A673 (cell line): ENCODE results near the gene RNF208. TPM values are rescaled to one million over a fixed set of nuclear protein-coding genes. Genes with fewer than 3 reads are reported as not detected.
A peak's percentile ranks its signal among the peaks of the same experiment; 100 is the strongest.
"Not testable (repeated sequence)": the region's sequence is repeated elsewhere in the genome, so short reads cannot be mapped to it uniquely, and the experiment has no call there.

ENCODE experiments used
- BruUV-seq: library from RNA; stranded (reverse); fragments of 400-500 nt; replicated peaks from 2 replicates; lab custom pipeline; 2021; lab: Mats Ljungman, UMichigan
- CTCF ChIA-PET: fragments of 300-600 bp; sonication (Branson Sonifier 250); formaldehyde crosslinking; loops from one replicate; lab custom pipeline; 2022; ENCODE audit warnings: antibody characterized with exemption; lab: Charles Lee
- POLR2A ChIA-PET: fragments of 300-600 bp; sonication (Branson Sonifier 250); formaldehyde crosslinking; loops from one replicate; lab custom pipeline; 2022; ENCODE audit warnings: antibody characterized with exemption; ENCODE audit not compliant: low non-redundant PET; lab: Charles Lee
- DNase-seq: peaks from one replicate; pipeline ENCODE4 v3.0.0-alpha.2; 2015; ENCODE audit warnings: low spot score
- H3K27ac ChIP-seq: fragments of 200-600 bp; sonication (generic); 2 replicates; pipeline ENCODE4 v1.5.1; 2016; ENCODE audit warnings: mixed run types, low read depth, mild to moderate bottlenecking, mixed read lengths, antibody characterized with exemption, low read length; ENCODE audit not compliant: poor library complexity, severe bottlenecking
- H3K27me3 ChIP-seq: fragments of 200-600 bp; sonication (generic); replicated peaks from 2 replicates; pipeline ENCODE4 v1.6.1; 2017; ENCODE audit warnings: mixed run types, low read depth, mild to moderate bottlenecking, mixed read lengths, antibody characterized with exemption, low read length; ENCODE audit not compliant: insufficient read depth, poor library complexity
- H3K36me3 ChIP-seq: fragments of 200-600 bp; sonication (generic); 2 replicates; pipeline ENCODE4 v1.6.1; 2016; ENCODE audit warnings: mixed run types, mild to moderate bottlenecking, mixed read lengths, antibody characterized with exemption, low read length; ENCODE audit not compliant: insufficient read depth, poor library complexity, severe bottlenecking
- H3K4me1 ChIP-seq: fragments of 200-600 bp; sonication (generic); 2 replicates; pipeline ENCODE4 v1.6.1; 2017; ENCODE audit warnings: mixed run types, mild to moderate bottlenecking, mixed read lengths, antibody characterized with exemption, low read length; ENCODE audit not compliant: insufficient read depth, poor library complexity, severe bottlenecking
- H3K4me3 ChIP-seq: fragments of 200-600 bp; sonication (generic); 2 replicates; pipeline ENCODE4 v1.5.1; 2016; ENCODE audit warnings: low read depth, mixed run types, mild to moderate bottlenecking, mixed read lengths, low read length; ENCODE audit not compliant: poor library complexity, severe bottlenecking
- H3K9me3 ChIP-seq: fragments of 200-600 bp; sonication (generic); 2 replicates; pipeline ENCODE4 v1.6.1; 2016; ENCODE audit warnings: mixed run types, low read depth, mild to moderate bottlenecking, mixed read lengths, antibody characterized with exemption, low read length; ENCODE audit not compliant: poor library complexity, severe bottlenecking
- EZH2 ChIP-seq: fragments of 200-600 bp; sonication (generic); IDR thresholded peaks from 2 replicates; pipeline ENCODE4 v1.6.1; 2017; ENCODE audit warnings: borderline replicate concordance, low read depth, mild to moderate bottlenecking, mixed read lengths, antibody characterized with exemption, low read length; ENCODE audit not compliant: poor library complexity, severe bottlenecking
- intact Hi-C: fragments of 100-400 bp; cut with micrococcal nuclease; formaldehyde crosslinking; loops from one replicate; pipeline ENCODE4 v1.10.0; 2022; ENCODE audit not compliant: unreplicated experiment
- total RNA-seq: library from RNA; stranded (reverse); gene quantifications from 2 replicates; pipeline ENCODE4 v1.2.3, GENCODE V29; 2021
- TF ChIP-seq, protein P1 (sequence below): fragments of 300-800, 200-600 bp; sonication (generic); conservative IDR thresholded peaks from 2 replicates; pipeline ENCODE4 v1.5.1; 2017; ENCODE audit warnings: low read depth, mild to moderate bottlenecking, antibody characterized with exemption, low read length, moderate library complexity, mixed read lengths

The RNF208 gene
- total RNA-seq, 1 experiment from 2014 or later: 13.7 TPM

DNA sequence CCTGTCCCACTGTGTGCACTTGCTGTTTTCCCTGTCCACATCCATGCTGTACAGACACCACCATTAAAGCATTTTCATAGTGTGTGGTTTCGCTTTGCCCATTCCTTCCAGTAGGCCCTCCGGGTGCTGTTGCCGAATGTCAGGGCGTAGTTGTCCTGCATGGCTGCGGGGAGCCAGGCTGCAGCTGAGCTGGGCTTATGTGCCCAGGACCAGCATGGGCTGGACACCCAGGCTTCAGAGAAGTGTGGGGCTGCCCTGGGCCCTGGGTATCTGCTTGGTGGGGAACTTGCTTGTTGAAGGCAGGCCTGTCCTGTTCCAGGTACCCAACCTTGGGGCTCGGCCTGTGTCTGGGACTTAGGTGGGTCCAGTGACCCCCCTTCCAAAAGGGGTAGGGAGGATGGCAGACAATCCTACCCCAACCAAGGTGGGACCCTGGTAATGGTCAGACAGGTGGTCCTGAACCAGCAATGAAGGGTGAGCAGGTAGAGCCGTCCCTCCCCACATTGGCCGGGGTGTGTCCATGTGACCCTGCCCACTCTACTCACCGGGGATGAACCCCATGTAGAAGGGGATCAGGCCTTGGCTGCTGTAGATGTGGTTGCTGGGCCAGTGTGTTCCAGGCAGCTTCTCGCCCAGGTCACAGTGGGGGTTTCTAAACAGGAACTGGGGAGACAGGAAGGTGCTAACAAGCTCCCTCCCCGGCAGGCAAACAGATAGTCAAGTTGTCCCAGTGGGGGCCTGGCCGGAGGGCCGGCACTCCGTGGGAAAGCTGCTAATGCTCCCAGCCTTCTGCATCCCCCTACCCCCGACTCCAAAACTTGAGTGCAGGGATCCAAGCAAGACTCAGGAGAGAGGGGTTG, 21.8 kb upstream of the RNF208 start:
- peaks cover 24% of the 10 kb centered on the region for H3K36me3 ChIP-seq
- peak overlapping the region; percentile 97 for H3K4me3 ChIP-seq
- no peaks in the 10 kb centered on the region for H3K9me3 ChIP-seq
- DNase-seq: no peak
- H3K27ac ChIP-seq: peak overlapping the region; percentile 35
- H3K4me1 ChIP-seq: peaks cover 30% of the 10 kb centered on the region
- intact Hi-C loops: no loop called here
- TF ChIP-seq EZH2: no peak
- TF ChIP-seq, protein P1, sequence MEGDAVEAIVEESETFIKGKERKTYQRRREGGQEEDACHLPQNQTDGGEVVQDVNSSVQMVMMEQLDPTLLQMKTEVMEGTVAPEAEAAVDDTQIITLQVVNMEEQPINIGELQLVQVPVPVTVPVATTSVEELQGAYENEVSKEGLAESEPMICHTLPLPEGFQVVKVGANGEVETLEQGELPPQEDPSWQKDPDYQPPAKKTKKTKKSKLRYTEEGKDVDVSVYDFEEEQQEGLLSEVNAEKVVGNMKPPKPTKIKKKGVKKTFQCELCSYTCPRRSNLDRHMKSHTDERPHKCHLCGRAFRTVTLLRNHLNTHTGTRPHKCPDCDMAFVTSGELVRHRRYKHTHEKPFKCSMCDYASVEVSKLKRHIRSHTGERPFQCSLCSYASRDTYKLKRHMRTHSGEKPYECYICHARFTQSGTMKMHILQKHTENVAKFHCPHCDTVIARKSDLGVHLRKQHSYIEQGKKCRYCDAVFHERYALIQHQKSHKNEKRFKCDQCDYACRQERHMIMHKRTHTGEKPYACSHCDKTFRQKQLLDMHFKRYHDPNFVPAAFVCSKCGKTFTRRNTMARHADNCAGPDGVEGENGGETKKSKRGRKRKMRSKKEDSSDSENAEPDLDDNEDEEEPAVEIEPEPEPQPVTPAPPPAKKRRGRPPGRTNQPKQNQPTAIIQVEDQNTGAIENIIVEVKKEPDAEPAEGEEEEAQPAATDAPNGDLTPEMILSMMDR: no peak
- ChIA-PET POLR2A (no interaction called here), CTCF (no interaction called here)
- BruUV-seq: no TSS peak
- H3K27me3 ChIP-seq: no peaks in the 10 kb centered on the region

DNA sequence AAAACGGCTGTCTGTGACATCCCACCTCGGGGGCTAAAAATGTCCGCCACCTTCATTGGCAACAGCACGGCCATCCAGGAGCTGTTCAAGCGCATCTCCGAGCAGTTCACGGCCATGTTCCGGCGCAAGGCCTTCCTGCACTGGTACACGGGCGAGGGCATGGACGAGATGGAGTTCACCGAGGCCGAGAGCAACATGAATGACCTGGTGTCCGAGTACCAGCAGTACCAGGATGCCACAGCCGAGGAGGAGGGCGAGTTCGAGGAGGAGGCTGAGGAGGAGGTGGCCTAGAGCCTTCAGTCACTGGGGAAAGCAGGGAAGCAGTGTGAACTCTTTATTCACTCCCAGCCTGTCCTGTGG, 21.2 kb upstream of the RNF208 start:
- H3K27me3 ChIP-seq, H3K27ac ChIP-seq, DNase-seq, intact Hi-C loops, CTCF ChIA-PET, H3K9me3 ChIP-seq: not testable (repeated sequence)
- POLR2A ChIA-PET: interaction anchor here (0.6 kb wide), 1 partner anchor 20 kb away, joined by 9 read pairs; no protein-coding TSS in a partner anchor
- Histone ChIP-seq H3K4me3 (peak overlapping the region; percentile 97), H3K4me1 (peaks cover 30% of the 10 kb centered on the region), H3K36me3 (peaks cover 24% of the 10 kb centered on the region)
- TSS peak; percentile 81 for BruUV-seq

DNA sequence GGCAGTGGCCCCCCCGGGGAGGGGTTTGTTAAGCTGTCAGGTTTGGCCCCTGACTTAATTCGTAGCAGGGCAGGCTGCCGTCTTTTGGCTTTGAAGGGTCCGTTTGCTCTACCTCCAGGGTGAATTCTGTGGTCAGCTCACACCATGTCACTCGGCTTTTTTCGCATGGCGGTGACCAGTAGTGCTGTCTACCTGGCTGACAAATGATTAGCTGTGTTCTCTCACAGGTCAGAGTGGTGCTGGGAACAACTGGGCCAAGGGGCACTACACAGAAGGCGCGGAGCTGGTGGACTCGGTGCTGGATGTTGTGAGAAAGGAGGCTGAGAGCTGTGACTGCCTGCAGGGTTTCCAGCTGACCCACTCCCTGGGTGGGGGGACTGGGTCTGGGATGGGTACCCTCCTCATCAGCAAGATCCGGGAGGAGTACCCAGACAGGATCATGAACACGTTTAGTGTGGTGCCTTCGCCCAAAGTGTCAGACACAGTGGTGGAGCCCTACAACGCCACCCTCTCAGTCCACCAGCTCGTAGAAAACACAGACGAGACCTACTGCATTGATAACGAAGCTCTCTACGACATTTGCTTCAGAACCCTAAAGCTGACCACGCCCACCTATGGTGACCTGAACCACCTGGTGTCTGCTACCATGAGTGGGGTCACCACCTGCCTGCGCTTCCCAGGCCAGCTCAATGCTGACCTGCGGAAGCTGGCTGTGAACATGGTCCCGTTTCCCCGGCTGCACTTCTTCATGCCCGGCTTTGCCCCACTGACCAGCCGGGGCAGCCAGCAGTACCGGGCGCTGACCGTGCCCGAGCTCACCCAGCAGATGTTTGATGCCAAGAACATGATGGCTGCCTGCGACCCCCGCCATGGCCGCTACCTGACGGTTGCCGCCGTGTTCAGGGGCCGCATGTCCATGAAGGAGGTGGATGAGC, 20.5 kb upstream of the RNF208 start:
- no TSS peak for BruUV-seq
- ChIA-PET CTCF (no interaction called here), POLR2A (interaction anchor here (0.6 kb wide), 3 partner anchors 19 to 184 kb away, joined by 3 to 9 read pairs (median 4); partner anchors contain the start of gene SAPCD2)
- Histone ChIP-seq H3K9me3 (no peaks in the 10 kb centered on the region), H3K36me3 (peaks cover 24% of the 10 kb centered on the region), H3K27me3 (no peaks in the 10 kb centered on the region), H3K27ac (peak overlapping the region; percentile 88), H3K4me1 (peaks cover 33% of the 10 kb centered on the region), H3K4me3 (peak overlapping the region; percentile 97)
- DNase-seq: no peak
- intact Hi-C loops: no loop called here
- TF ChIP-seq, protein P1: no peak
- no peak for TF ChIP-seq EZH2
